Pons (tissue), 1 donor: ENCODE data around the gene PGBD5.

ENCODE experiments used
- DNase-seq: peaks from one replicate; pipeline ENCODE4 v3.0.0-alpha.2; 2016; ENCODE audit warnings: low spot score

PGBD5 gene

DNA sequence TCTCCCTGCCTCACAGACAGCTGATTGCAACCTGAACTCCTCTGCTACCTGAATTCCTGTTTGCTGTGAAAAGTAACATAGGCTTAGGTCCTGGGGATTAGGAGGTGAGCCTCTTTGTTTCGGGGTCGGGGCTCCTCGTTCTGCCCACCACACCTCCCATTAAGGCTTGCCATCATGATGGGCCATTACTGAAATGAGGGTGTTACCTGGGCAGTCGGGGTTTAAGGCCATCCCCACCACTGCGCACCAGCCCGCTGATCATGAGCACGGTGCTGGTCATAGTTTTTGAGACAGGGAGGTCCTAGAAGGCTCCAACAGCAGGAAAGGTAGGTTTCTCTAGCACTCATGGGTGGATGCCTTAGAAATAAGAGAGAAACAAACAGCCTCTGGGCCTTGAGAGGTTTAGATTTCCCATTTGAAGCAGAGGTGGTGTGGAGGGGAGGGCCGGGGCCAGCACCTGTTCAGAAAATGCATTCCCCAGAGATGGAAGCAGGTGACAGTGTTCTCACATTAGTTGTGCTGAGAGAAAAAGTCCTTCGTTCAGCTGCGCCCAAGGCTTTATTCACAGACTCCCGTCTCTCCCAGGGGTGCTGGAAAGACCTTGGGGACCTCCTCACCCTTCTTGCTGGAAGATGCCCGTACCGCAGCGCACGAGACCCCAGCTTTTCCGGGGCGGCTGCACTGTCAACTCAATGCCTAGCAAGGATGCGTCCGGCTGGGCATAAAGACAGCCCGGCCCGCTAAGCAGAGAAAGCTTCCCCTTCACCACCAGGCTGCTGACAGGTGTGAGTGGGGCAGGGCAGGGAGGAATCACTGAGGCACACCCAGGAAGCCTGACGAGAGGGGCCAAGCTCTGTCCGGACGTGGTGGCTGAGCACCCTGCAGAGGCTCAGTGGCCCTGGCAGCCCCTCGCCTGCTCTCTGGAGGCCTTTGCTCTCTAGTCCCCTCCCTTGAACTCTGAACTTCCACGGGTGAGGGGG lies 125.5 kb downstream of the PGBD5 start:
- no peak for DNase-seq

- DNase-seq, result no peak
Measured at GRCh38 chr1:230299191-230300006, 126.7 kb downstream of the PGBD5 start.

- DNase-seq, result no peak
Measured at GRCh38 chr1:230295367-230295766, 130.8 kb downstream of the PGBD5 start.

GRCh38 chr1:230293390-230293700 lies 132.8 kb downstream of the PGBD5 start:
- DNase-seq, result no peak

DNA sequence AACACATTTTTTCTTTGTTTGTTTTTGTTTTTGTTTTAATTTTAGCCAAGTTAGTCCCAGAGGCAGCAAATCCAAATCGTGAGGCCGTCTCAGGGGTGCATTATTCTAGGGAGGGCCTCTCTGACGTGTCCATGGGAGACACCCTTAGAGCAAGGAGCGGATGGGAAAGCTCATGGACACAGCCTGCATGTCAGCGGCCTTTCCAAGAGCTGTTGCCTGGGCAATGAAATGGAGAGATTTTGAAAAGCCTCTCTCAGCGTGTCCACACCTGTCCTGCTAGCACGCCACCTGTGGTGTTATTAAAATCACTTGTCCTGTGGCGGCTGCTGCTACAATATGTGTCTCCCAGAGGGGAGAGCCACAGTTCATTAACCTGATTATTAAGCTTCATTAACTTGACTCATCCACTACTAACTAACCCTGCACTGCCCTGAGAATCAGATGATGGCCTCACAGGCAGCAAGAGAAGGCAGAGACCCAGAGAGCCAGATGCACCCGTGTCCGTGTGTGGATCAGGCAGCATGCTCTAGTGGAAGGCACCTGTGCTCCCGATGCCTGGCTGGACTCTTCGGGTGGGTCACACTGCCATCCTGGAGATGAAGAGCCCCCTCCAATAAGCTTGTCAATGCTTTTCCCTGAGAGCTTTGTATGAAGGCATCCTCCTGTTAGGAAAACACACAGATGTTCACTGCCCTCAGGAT lies 133.3 kb downstream of the PGBD5 start:
- DNase-seq, result no peak

DNA sequence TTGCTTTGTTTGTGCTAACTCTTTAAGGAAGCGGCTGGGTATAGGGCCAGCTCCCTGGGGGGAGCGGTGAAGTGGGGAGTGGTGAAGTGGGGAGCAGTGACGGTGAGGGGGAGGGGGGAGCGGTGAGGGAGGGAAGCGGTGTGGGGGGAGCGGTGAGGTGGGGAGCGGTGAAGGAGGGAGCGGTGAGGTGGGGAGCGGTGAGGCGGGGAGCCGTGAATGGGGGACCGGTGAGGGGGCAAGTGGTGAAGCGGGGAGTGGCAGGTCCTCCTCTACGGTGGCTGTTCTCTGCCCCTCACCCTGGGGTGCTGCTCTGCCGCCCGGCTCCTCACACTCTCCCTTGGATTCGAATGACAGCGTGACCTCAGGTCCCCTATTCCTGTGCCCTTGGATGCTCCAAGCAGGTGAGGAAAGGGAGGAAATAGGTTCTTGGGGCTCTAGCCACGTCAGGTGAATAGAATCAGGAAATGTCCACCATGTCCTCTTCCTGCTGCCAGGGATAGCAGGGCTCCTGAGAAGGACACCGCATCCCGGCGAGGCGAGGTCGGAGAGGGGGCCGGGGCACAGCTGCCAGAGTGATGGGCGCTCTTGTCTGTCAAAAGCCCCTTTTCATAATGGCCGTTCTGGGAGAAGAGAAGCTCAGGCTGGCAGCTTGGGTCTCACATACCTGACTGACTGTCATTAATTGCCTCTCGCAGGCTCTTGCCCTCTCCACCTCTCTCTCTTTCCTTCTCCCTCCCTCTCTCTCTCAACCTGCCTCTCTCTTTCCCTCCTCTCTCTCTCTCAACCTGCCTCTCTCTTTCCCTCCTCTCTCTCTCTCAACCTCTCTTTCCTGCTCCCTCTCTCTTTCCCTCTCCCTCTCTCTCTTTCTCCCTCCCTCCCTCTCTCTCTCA lies 134.2 kb downstream of the PGBD5 start:
- DNase-seq, result no peak

GRCh38 chr1:230289350-230289644 lies 136.8 kb downstream of the PGBD5 start:
- no peak for DNase-seq

DNA sequence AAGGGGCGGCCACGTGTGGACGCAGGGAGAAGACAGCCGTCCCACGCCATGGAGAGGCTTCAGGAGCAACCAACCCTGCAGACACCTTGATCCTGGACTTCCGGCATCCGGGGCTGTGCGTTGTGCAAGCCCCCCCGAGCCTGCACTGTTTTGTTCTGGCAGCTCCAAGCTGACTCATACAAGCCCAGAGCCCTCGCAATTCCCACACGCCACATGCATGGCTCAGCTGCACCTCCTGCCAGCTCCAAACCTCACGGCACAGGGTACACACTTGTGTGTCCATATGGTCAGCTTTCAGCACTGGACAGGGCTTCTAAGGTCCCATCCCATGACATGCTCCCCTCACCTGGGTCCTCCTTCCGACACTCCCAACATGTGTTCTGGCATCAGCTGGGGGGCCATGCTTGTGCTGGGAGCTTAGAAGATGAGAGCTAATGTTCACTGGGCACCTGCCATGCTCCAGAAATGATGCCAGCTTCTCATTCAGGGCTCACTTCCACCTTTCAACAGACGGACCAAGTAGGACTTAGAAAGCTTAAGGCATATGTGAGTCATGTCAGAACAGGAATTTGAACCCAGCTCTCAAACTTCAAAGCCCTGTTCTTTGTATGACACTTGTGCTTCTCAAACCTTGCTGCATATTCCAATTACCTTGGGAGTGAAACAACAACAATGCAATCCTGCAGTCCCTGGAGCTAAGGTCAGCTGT lies 137.3 kb downstream of the PGBD5 start:
- no peak for DNase-seq

DNA sequence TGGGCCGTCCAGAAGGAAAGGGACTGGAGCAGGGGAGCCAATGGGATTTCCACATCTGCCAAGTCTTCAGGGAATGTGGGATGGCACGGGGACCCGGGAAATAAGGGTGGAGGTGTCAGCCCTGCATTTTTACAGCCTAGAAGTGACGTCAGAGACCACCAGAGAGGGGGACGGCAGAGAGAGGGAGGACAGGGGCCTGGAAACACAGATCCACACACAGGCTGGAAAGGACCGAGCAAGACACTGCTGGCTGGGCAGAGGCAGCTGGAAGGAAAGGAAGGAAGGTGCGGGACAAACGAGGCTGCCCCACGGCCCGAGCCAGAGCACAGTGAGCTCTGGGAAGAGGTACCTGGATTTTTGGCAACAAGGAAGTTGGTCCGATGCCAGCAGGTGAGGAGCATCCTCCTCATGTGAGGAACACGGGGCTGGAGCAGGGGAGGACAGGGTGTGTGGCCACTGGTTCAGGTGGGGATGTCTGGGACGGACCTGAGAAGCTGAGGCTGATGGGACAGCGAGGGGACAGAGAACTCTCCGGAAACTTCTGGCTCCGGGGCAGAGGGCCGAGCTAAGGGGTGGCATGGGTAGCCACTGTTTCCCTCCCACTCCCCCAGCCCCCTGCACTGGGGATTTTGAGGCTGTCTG lies 138.3 kb downstream of the PGBD5 start:
- no peak for DNase-seq

DNA sequence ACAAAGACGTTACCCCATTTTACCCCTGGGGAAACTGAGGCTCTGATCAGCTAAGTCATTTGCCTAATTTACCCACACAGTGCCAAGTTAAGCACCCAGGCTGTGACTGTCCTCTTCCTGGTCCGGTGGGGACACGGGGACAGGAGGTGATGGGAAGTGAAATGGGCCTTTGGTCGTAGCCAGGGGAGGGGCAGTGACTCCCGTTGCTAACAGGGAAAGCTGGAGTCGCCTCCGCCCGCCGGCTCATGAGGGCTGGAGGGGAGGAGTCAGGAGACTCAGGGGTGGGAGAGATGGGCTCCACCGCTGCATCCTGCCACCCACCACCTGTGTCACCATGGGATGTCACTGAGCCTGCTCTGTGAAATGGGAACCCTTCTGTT lies 139.3 kb downstream of the PGBD5 start:
- no peak for DNase-seq

DNA sequence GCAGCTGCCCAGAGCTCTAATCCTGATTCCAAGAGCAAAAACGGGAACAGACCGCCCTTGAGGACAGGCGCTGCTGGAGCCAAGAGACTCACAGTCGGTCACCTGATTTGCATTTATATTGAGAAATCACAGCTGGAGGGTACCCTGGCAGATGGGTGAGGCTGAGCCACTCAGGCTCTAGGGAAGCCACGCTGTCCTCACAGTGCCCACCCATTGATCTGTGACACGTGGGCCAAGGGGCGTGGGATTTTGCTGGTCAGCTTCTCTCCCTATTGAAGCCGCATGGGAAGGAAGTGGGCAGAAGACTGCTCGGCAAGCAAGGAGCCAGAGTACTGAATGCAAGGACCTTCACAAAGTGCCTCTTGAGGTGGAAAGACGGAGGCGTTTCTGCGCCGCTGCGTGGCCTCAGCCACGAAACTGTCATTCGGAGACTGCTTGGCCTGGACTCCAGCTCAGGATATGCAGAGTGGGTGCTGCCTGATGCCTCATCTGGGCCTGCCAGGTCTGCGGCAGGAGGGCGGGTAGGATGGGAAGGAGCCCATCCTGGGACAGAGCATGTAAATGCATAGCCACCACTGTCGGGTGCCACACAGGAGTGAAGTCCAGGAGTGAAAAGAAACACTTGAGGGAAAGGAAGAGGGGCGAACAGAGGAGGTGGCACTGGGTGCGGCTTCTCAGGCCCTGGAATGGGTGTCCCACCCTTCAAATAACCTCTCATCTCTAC lies 139.8 kb downstream of the PGBD5 start:
- DNase-seq, result no peak

DNA sequence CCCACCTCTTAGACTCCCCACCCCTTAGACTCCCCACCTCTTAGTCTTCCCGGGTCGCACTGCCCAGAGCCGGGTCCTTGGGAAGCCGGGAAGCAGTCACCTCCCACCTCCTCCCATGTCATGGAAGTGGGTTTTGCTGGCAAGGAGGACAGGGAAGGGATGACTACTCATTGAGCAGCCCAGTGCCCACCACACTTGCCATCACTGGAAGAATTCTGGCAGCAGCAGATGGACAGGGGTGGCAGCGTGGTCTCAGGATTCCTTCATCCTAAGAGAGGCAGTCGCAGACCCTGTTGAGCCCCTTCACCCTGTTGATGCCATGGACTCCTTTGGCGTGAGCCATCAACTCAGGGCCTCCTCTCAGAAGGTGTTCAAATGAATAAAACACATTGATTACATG lies 140.8 kb downstream of the PGBD5 start:
- DNase-seq, result no peak

DNA sequence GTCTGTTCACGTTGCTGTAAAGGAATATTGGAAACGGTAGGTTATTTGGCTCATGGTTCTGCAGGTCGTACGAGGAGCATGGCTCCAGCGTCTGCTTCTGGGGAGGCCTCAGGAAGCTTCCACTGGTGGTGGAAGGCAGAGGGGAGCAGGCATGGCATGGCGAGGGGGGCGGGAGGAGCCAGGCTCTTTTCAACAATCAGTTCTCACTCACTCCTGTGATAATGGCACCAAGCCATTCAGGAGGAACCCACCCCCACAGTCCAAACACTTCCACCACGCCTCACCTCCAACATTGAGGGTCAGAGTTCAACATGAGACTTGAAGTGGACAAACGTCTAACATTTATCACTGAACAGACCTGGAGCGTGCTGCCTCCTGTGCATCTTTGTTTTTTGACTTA lies 141.2 kb downstream of the PGBD5 start:
- no peak for DNase-seq

- DNase-seq, result no peak
Measured at GRCh38 chr1:230283678-230284077, 142.5 kb downstream of the PGBD5 start.

DNA sequence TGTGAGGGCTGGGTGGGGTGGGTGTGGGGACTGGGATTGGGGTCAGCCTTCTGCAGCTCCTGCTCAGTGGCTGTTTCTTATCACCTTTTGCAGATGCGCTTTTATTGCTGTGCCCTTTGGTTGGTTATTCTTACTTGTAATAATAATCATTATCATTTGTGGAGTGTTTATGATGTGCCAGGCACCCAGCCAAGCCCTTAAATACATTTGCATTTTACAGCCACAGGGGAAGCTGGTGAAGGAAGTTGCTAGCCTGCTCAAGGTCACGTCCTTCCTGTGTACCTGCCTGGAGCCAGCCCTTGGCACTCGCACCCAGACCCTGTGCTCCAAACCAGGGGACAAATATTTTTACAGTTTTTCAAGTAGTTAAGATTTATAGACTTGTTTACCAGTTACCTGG lies 144.0 kb downstream of the PGBD5 start:
- no peak for DNase-seq

- no peak for DNase-seq
Measured at GRCh38 chr1:230281556-230281955, 144.6 kb downstream of the PGBD5 start.

- no peak for DNase-seq
Measured at GRCh38 chr1:230280906-230281413, 145.2 kb downstream of the PGBD5 start.

GRCh38 chr1:230280054-230280795 lies 145.9 kb downstream of the PGBD5 start:
- peak; percentile 15 for DNase-seq

DNA sequence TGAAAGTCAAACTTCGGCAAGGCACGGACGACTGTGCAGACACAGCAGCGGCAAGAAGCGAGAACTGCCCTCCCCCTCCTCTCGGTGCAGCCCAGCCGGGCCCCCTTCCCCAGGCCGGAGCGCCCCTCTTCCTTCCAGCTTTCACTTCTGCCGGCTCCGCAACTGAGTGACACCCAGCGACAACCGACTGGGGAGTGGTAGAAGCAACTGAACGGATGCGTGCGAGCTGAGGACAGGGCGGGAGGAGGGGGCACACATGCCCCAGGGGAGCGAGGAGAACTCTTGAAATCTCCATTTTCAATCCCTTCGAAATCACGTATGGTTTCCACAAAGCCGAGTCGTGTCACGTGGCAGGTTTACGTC lies 146.6 kb downstream of the PGBD5 start:
- no peak for DNase-seq
